SK-N-SH (cell line): ENCODE data around the gene ALDH5A1. TPM values are rescaled to one million over a fixed set of nuclear protein-coding genes. Genes with fewer than 3 reads are reported as not detected.

Experiments used
- CTCF ChIA-PET: fragments of 300-600, 350-600 bp; formaldehyde crosslinking; extraction: SDS; loops from one replicate; lab custom pipeline; 2021; lab: Yijun Ruan, JAX
- POLR2A ChIA-PET: fragments of 350-600 bp; sonication (Branson Sonifier 250); formaldehyde crosslinking; extraction: SDS; loops from one replicate; lab custom pipeline; 2020; ENCODE audit warnings: antibody characterized with exemption, inconsistent platforms; lab: Yijun Ruan, JAX
- DNase-seq: peaks from one replicate; pipeline ENCODE4 v3.0.0; 2012
- H2AFZ ChIP-seq: fragments of 200-600 bp; sonication (generic); 2 replicates; pipeline ENCODE4 v1.8.1; 2016; ENCODE audit warnings: antibody characterized with exemption, mild to moderate bottlenecking, low read depth
- H3F3A ChIP-seq: fragments of 200-600 bp; sonication (generic); replicated peaks from 2 replicates; pipeline ENCODE3; 2016; ENCODE audit warnings: antibody characterized with exemption, mild to moderate bottlenecking; ENCODE audit not compliant: insufficient read depth
- H3K27ac ChIP-seq, 2 experiments: fragments of 200-500 bp in 1 of 2; fragments of 200-600 bp in 1 of 2; sonication (Bioruptor generic) in 1 of 2; sonication (generic), shearing (Covaris generic) in 1 of 2; 2 replicates each; pipeline versions ENCODE4 v1.5.1 to v1.6.1; 2014 to 2016; ENCODE audit warnings: low read depth in 2 of 2, inconsistent platforms in 1 of 2, low read length in 1 of 2, mild to moderate bottlenecking in 1 of 2, mixed read lengths in 1 of 2
- H3K27me3 ChIP-seq: fragments of 200-600 bp; sonication (generic), shearing (Covaris generic); 2 replicates; pipeline ENCODE4 v1.6.1; 2016; ENCODE audit warnings: mixed run types; ENCODE audit not compliant: insufficient read depth
- H3K36me3 ChIP-seq, 2 experiments: fragments of 200-500 bp in 1 of 2; fragments of 200-600 bp in 1 of 2; sonication (Bioruptor generic) in 1 of 2; sonication (generic) in 1 of 2; replicated peaks in 1 of 2; 2 replicates each; pipeline versions ENCODE3 to v1.5.1; 2014 to 2016; ENCODE audit warnings: low read length in 1 of 2, mild to moderate bottlenecking in 1 of 2; ENCODE audit not compliant: insufficient read depth in 2 of 2, control insufficient read depth in 1 of 2
- H3K4me1 ChIP-seq, 2 experiments: fragments of 200-500 bp in 1 of 2; fragments of 200-600 bp in 1 of 2; sonication (Bioruptor generic) in 1 of 2; sonication (generic), shearing (Covaris generic) in 1 of 2; 2 replicates each; pipeline versions ENCODE4 v1.5.1 to v1.6.1; 2014 to 2016; ENCODE audit warnings: low read depth in 1 of 2, low read length in 1 of 2, mixed run types in 1 of 2; ENCODE audit not compliant: insufficient read depth in 2 of 2, control insufficient read depth in 1 of 2
- H3K4me2 ChIP-seq: fragments of 200-600 bp; sonication (generic), shearing (Covaris generic); 2 replicates; pipeline ENCODE4 v1.6.1; 2017; ENCODE audit warnings: mixed run types
- H3K4me3 ChIP-seq, 2 experiments: fragments of 200-500 bp in 1 of 2; fragments of 200-600 bp in 1 of 2; sonication (Bioruptor generic) in 1 of 2; sonication (generic), shearing (Covaris generic) in 1 of 2; 2 replicates each; pipeline versions ENCODE4 v1.5.1 to v1.8.1; 2014 to 2016; ENCODE audit warnings: low read depth in 2 of 2, inconsistent platforms in 1 of 2, low read length in 1 of 2, mild to moderate bottlenecking in 1 of 2, mixed read lengths in 1 of 2, moderate library complexity in 1 of 2
- H3K79me2 ChIP-seq: fragments of 200-600 bp; sonication (generic); 2 replicates; pipeline ENCODE4 v1.8.1; 2017; ENCODE audit warnings: mild to moderate bottlenecking; ENCODE audit not compliant: insufficient read depth
- H3K9ac ChIP-seq: fragments of 200-600 bp; sonication (generic); 2 replicates; pipeline ENCODE4 v1.6.1; 2017; ENCODE audit warnings: mixed run types
- H3K9me2 ChIP-seq: fragments of 200-600 bp; sonication (generic); 2 replicates; pipeline ENCODE4 v1.6.1; 2017; ENCODE audit warnings: mixed run types
- H3K9me3 ChIP-seq: fragments of 200-600 bp; sonication (generic); 2 replicates; pipeline ENCODE4 v1.6.1; 2017; ENCODE audit warnings: mixed run types, mild to moderate bottlenecking, moderate library complexity
- H4K20me1 ChIP-seq: fragments of 200-600 bp; sonication (generic); 2 replicates; pipeline ENCODE4 v1.6.1; 2017; ENCODE audit warnings: mild to moderate bottlenecking, mixed run types; ENCODE audit not compliant: insufficient read depth
- CHD2 ChIP-seq: fragments of 150-350 bp; IDR thresholded peaks from 2 replicates; pipeline ENCODE4 v1.6.1; 2018; ENCODE audit warnings: low read length; ENCODE audit not compliant: partially characterized antibody
- ELF1 ChIP-seq: IDR thresholded peaks from 2 replicates; pipeline ENCODE4 v1.4.0; 2012
- EP300 ChIP-seq, 2 experiments: IDR thresholded peaks; 2 replicates each; pipeline versions ENCODE4 v1.4.0 to v1.6.1; 2012; ENCODE audit warnings: borderline replicate concordance in 1 of 2, low read depth in 1 of 2, low read length in 1 of 2
- EZH2phosphoT487 ChIP-seq: fragments of 200-600 bp; sonication (generic); IDR thresholded peaks from 2 replicates; pipeline ENCODE4 v1.6.1; 2017; ENCODE audit warnings: low read depth, mixed run types, mild to moderate bottlenecking, antibody characterized with exemption, moderate library complexity, borderline replicate concordance
- FOSL2 ChIP-seq: IDR thresholded peaks from 2 replicates; pipeline ENCODE4 v1.4.0; 2012; ENCODE audit warnings: low read depth, mild to moderate bottlenecking, moderate library complexity, borderline replicate concordance
- FOXJ3 ChIP-seq: sonication (generic); formaldehyde crosslinking; IDR thresholded peaks from 2 replicates; pipeline ENCODE4 v1.5.1; 2020; ENCODE audit warnings: mild to moderate bottlenecking, missing genetic modification reagents
- FOXM1 ChIP-seq: IDR thresholded peaks from 2 replicates; pipeline ENCODE4 v1.4.0; 2012; ENCODE audit warnings: low read depth, mild to moderate bottlenecking
- GABPA ChIP-seq: IDR thresholded peaks from 2 replicates; pipeline ENCODE4 v1.4.0; 2012; ENCODE audit warnings: low read depth, mild to moderate bottlenecking
- JUND ChIP-seq: IDR thresholded peaks from 2 replicates; pipeline ENCODE4 v1.4.0; 2012
- MXI1 ChIP-seq: IDR thresholded peaks from 2 replicates; pipeline ENCODE4 v1.6.1; 2012; ENCODE audit warnings: mild to moderate bottlenecking, low read depth, low read length, improper control_type of control experiment
- NFIC ChIP-seq: IDR thresholded peaks from 2 replicates; pipeline ENCODE4 v1.4.0; 2012; ENCODE audit warnings: borderline replicate concordance
- NRF1 ChIP-seq: IDR thresholded peaks from 2 replicates; pipeline ENCODE4 v1.6.1; 2012; ENCODE audit warnings: low read depth, mild to moderate bottlenecking, low read length
- POLR2AphosphoS5 ChIP-seq: IDR thresholded peaks from 2 replicates; pipeline ENCODE4 v1.6.1; 2012; ENCODE audit warnings: low read depth, low read length
- RAD21 ChIP-seq: IDR thresholded peaks from 2 replicates; pipeline ENCODE4 v1.6.1; 2012; ENCODE audit warnings: mild to moderate bottlenecking, low read length
- RCOR1 ChIP-seq: fragments of 150-350 bp; IDR thresholded peaks from 2 replicates; pipeline ENCODE4 v1.6.1; 2017; ENCODE audit warnings: antibody characterized with exemption, low read length
- RXRA ChIP-seq: IDR thresholded peaks from 2 replicates; pipeline ENCODE4 v1.4.0; 2012; ENCODE audit warnings: low read depth, mild to moderate bottlenecking, borderline replicate concordance
- SIN3A ChIP-seq: IDR thresholded peaks from 2 replicates; pipeline ENCODE4 v1.6.1; 2012; ENCODE audit warnings: low read depth, mild to moderate bottlenecking, low read length, moderate library complexity, borderline replicate concordance
- TAF1 ChIP-seq: IDR thresholded peaks from 2 replicates; pipeline ENCODE4 v1.6.1; 2012; ENCODE audit warnings: low read depth, mild to moderate bottlenecking, low read length, moderate library complexity, borderline replicate concordance
- TCF12 ChIP-seq: IDR thresholded peaks from 2 replicates; pipeline ENCODE4 v1.4.0; 2012
- TEAD4 ChIP-seq: IDR thresholded peaks from 2 replicates; pipeline ENCODE4 v1.4.0; 2012; ENCODE audit warnings: mild to moderate bottlenecking, borderline replicate concordance; ENCODE audit not compliant: insufficient read depth
- WGBS: methylation state at CpG from one replicate; pipeline ENCODE4 v1.1.6; 2017; ENCODE audit warnings: low lambda C conversion rate; 5-methylcytosine and 5-hydroxymethylcytosine counted together
- polyA plus RNA-seq, 3 experiments: library from polyadenylated mRNA; depleted of rRNA; stranded (reverse); fragments of >200 nt; gene quantifications; 2 replicates each; pipeline ENCODE4 v1.2.3, GENCODE V29; 2012
- TF ChIP-seq, protein P1 (sequence below): IDR thresholded peaks from 2 replicates; pipeline ENCODE4; 2012
- TF ChIP-seq, protein P2 (sequence below): fragments of 200-600 bp; sonication (generic); IDR thresholded peaks from 2 replicates; pipeline ENCODE4 v1.6.1; 2017; ENCODE audit warnings: antibody characterized with exemption, mild to moderate bottlenecking, moderate library complexity
- TF ChIP-seq, protein P3 (sequence below): fragments of 150-350 bp; IDR thresholded peaks from 2 replicates; pipeline ENCODE4 v1.6.1; 2016; ENCODE audit warnings: mild to moderate bottlenecking, low read depth, low read length
- TF ChIP-seq, protein P4 (sequence below): IDR thresholded peaks from 2 replicates; pipeline ENCODE4 v1.4.0; 2012; ENCODE audit warnings: low read depth
- TF ChIP-seq, protein P5 (sequence below): IDR thresholded peaks from 2 replicates; pipeline ENCODE4 v1.4.0; 2012; ENCODE audit warnings: low read depth, borderline replicate concordance
- TF ChIP-seq, protein P6 (sequence below): IDR thresholded peaks from 2 replicates; pipeline ENCODE4 v1.4.0; 2012; ENCODE audit warnings: low read depth, borderline replicate concordance
- TF ChIP-seq, protein P7 (sequence below): fragments of 150-350 bp; IDR thresholded peaks from 2 replicates; pipeline ENCODE4 v1.6.1; 2017; ENCODE audit warnings: antibody characterized with exemption, low read length, low read depth, borderline replicate concordance

ALDH5A1 gene
- polyA plus RNA-seq, 1 of the 3 experiments (the other 2 are of a cell fraction): 3.0 TPM

DNA sequence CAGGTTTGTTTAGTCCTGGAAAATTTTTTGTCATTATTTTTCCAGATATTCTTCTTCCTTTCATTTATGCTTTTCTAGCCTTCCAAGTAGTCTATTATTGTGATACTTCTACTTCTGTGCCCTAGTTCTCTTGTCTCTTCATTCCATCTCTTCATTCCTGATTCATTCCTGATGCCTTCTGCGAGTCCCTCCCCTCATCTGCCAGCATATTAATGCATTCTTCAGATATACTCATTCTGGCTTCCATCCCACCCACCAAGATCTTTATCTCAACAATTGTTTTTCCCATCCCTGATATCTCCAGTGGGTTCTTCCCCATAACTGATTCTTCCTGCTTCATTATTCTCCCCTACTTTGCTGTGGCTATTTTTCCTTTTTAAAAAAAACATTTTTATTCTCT is 35.2 kb downstream of the ALDH5A1 start:
- 13% methylated on average over 1 of the region's 1 CpG for WGBS

More for the DNA sequence above, 35.2 kb downstream of the ALDH5A1 start:
- Histone ChIP-seq H3K9me3 (no peaks in the 10 kb centered on the region), H3K27me3 (no peaks in the 10 kb centered on the region), H3K9ac (no peak overlapping the region), H3K79me2 (no peaks in the 10 kb centered on the region), H3K36me3 (peaks cover 0 to 4% of the 10 kb centered on the region in 2 experiments), H3K27ac (peak overlapping the region in 1 of 2 experiments; percentile 50; a peak in 1 of 4 replicates), H3K4me2 (peak overlapping the region; percentile 25; the same call in 1 of the 2 replicates), H3K9me2 (no peaks in the 10 kb centered on the region), H3K4me3 (no peak overlapping the region), H3K4me1 (no peaks in the 10 kb centered on the region), H4K20me1 (no peaks in the 10 kb centered on the region), H2AFZ (no peak overlapping the region), H3F3A (no peaks in the 10 kb centered on the region)
- TF ChIP-seq MXI1 (no peak), GABPA (no peak), FOSL2 (0 out of 2 replicates have a peak, but pooled peaks have one; percentile 17), EP300 (IDR thresholded peaks at IDR 0.05; ENCODE audit: borderline replicate concordance in 1 of 2, low read depth in 1 of 2, low read length in 1 of 2) (peak in 1 of 2 experiments; percentile 48; a peak in 1 of 4 replicates), RAD21 (no peak), RCOR1 (no peak), NRF1 (no peak), TCF12 (peak; percentile 85), FOXM1 (0 out of 2 replicates have a peak, but pooled peaks have one; percentile 25), NFIC (peak; percentile 79), POLR2AphosphoS5 (no peak), TAF1 (no peak), EZH2phosphoT487 (no peak), RXRA (no peak), ELF1 (no peak), TEAD4 (0 out of 2 replicates have a peak, but pooled peaks have one; percentile 51), SIN3A (no peak), CHD2 (no peak), FOXJ3 (CRISPR knock-in tag) (no peak), JUND (peak; percentile 55)
- TF ChIP-seq, protein P1, sequence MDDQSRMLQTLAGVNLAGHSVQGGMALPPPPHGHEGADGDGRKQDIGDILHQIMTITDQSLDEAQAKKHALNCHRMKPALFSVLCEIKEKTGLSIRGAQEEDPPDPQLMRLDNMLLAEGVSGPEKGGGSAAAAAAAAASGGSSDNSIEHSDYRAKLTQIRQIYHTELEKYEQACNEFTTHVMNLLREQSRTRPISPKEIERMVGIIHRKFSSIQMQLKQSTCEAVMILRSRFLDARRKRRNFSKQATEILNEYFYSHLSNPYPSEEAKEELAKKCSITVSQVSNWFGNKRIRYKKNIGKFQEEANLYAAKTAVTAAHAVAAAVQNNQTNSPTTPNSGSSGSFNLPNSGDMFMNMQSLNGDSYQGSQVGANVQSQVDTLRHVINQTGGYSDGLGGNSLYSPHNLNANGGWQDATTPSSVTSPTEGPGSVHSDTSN: peak; percentile 56
- TF ChIP-seq, protein P2, sequence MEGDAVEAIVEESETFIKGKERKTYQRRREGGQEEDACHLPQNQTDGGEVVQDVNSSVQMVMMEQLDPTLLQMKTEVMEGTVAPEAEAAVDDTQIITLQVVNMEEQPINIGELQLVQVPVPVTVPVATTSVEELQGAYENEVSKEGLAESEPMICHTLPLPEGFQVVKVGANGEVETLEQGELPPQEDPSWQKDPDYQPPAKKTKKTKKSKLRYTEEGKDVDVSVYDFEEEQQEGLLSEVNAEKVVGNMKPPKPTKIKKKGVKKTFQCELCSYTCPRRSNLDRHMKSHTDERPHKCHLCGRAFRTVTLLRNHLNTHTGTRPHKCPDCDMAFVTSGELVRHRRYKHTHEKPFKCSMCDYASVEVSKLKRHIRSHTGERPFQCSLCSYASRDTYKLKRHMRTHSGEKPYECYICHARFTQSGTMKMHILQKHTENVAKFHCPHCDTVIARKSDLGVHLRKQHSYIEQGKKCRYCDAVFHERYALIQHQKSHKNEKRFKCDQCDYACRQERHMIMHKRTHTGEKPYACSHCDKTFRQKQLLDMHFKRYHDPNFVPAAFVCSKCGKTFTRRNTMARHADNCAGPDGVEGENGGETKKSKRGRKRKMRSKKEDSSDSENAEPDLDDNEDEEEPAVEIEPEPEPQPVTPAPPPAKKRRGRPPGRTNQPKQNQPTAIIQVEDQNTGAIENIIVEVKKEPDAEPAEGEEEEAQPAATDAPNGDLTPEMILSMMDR: no peak
- TF ChIP-seq, protein P3, sequence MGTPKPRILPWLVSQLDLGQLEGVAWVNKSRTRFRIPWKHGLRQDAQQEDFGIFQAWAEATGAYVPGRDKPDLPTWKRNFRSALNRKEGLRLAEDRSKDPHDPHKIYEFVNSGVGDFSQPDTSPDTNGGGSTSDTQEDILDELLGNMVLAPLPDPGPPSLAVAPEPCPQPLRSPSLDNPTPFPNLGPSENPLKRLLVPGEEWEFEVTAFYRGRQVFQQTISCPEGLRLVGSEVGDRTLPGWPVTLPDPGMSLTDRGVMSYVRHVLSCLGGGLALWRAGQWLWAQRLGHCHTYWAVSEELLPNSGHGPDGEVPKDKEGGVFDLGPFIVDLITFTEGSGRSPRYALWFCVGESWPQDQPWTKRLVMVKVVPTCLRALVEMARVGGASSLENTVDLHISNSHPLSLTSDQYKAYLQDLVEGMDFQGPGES: no peak
- TF ChIP-seq, protein P4, sequence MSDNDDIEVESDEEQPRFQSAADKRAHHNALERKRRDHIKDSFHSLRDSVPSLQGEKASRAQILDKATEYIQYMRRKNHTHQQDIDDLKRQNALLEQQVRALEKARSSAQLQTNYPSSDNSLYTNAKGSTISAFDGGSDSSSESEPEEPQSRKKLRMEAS: no peak
- TF ChIP-seq, protein P5, sequence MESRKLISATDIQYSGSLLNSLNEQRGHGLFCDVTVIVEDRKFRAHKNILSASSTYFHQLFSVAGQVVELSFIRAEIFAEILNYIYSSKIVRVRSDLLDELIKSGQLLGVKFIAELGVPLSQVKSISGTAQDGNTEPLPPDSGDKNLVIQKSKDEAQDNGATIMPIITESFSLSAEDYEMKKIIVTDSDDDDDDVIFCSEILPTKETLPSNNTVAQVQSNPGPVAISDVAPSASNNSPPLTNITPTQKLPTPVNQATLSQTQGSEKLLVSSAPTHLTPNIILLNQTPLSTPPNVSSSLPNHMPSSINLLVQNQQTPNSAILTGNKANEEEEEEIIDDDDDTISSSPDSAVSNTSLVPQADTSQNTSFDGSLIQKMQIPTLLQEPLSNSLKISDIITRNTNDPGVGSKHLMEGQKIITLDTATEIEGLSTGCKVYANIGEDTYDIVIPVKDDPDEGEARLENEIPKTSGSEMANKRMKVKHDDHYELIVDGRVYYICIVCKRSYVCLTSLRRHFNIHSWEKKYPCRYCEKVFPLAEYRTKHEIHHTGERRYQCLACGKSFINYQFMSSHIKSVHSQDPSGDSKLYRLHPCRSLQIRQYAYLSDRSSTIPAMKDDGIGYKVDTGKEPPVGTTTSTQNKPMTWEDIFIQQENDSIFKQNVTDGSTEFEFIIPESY: no peak
- TF ChIP-seq, protein P6, sequence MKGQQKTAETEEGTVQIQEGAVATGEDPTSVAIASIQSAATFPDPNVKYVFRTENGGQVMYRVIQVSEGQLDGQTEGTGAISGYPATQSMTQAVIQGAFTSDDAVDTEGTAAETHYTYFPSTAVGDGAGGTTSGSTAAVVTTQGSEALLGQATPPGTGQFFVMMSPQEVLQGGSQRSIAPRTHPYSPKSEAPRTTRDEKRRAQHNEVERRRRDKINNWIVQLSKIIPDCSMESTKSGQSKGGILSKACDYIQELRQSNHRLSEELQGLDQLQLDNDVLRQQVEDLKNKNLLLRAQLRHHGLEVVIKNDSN: no peak
- TF ChIP-seq, protein P7, sequence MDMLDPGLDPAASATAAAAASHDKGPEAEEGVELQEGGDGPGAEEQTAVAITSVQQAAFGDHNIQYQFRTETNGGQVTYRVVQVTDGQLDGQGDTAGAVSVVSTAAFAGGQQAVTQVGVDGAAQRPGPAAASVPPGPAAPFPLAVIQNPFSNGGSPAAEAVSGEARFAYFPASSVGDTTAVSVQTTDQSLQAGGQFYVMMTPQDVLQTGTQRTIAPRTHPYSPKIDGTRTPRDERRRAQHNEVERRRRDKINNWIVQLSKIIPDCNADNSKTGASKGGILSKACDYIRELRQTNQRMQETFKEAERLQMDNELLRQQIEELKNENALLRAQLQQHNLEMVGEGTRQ: no peak
- ChIA-PET CTCF (interaction anchor here (1.1 to 1.7 kb wide), 2 partner anchors 9 to 137 kb away, joined by 3 to 6 read pairs; partner anchors contain the start of genes ACOT13 and TDP2), POLR2A (no interaction called here)
- DNase-seq: peak; percentile 36
